BLaER1 (cell line): ENCODE results near the gene PYY.
"Not testable (repeated sequence)": the region's sequence is repeated elsewhere in the genome, so short reads cannot be mapped to it uniquely, and the experiment has no call there.

ENCODE experiments used
- H3K27ac ChIP-seq: shearing (Covaris generic); formaldehyde crosslinking; 2 replicates; pipeline ENCODE4 v1.8.1; 2022
- H3K27me3 ChIP-seq: shearing (Covaris generic); formaldehyde crosslinking; 2 replicates; pipeline ENCODE4 v1.8.1; 2022
- H3K36me3 ChIP-seq: shearing (Covaris generic); formaldehyde crosslinking; 2 replicates; pipeline ENCODE4 v1.8.1; 2022
- H3K4me1 ChIP-seq: shearing (Covaris generic); formaldehyde crosslinking; 2 replicates; pipeline ENCODE4 v1.8.1; 2022
- H3K4me2 ChIP-seq: shearing (Covaris generic); formaldehyde crosslinking; 2 replicates; pipeline ENCODE4 v1.8.1; 2022
- H3K4me3 ChIP-seq: shearing (Covaris generic); formaldehyde crosslinking; 2 replicates; pipeline ENCODE4 v1.8.1; 2022
- H3K9ac ChIP-seq: shearing (Covaris generic); formaldehyde crosslinking; 2 replicates; pipeline ENCODE4 v1.8.1; 2022
- H3K9me3 ChIP-seq: shearing (Covaris generic); formaldehyde crosslinking; 2 replicates; pipeline ENCODE4 v1.8.1; 2022
- H4K20me1 ChIP-seq: shearing (Covaris generic); formaldehyde crosslinking; 2 replicates; pipeline ENCODE4 v1.8.1; 2022
- Cebpa-rat ChIP-seq: shearing (Covaris generic); IDR thresholded peaks from 2 replicates; pipeline ENCODE4 v1.8.1; 2022

PYY gene

DNA sequence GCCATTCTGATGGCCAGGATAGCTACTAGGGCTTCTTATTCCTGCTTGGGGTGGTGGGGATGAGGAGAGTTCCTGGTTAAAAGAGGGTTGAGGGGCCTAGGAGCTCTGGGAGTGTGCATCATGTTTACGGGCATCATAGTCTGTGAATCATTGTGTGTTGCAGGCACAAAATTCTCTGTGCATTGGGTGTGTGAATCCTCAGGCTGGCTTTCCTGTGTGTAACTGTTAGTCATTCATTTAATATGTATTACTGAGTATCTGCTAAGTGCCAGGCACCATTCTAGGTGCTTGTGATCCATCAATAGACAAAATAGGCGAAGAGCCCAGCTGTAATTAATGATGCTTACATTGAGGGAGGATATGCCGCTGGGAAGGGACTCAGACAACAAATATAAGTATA is 17.3 kb downstream of the PYY start:
- H4K20me1 ChIP-seq = no peaks in the 10 kb centered on the region
- peaks cover 34% of the 10 kb centered on the region for H3K4me1 ChIP-seq
- no peak overlapping the region for H3K9ac ChIP-seq
- no peak overlapping the region for H3K4me3 ChIP-seq
- H3K36me3 ChIP-seq = no peaks in the 10 kb centered on the region
- H3K27ac ChIP-seq = no peak overlapping the region
- no peaks in the 10 kb centered on the region for H3K9me3 ChIP-seq
- H3K4me2 ChIP-seq = no peak overlapping the region
- H3K27me3 ChIP-seq = no peaks in the 10 kb centered on the region
- no peak for TF ChIP-seq Cebpa-rat

DNA sequence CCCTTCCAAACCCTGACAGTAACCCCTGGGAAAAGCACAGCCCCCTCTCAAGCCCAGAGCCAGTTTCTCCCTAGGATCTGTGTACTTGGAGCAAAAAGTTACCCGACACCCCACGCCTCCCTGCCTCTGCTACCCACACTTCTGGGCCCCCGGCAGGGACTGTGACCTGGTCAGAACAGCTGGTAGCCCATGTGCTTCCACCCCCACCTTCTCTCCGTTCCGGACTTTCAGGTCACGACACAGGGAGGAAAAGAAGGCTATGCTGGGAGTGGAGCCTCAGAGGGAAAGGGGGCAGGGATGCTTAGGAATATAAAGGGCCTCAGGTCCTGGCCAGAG is 17.8 kb downstream of the PYY start:
- Histone ChIP-seq H4K20me1 (no peaks in the 10 kb centered on the region), H3K27ac (no peak overlapping the region), H3K9ac (no peak overlapping the region), H3K4me2 (no peak overlapping the region), H3K9me3 (no peaks in the 10 kb centered on the region), H3K27me3 (no peaks in the 10 kb centered on the region), H3K36me3 (no peaks in the 10 kb centered on the region), H3K4me3 (no peak overlapping the region), H3K4me1 (peaks cover 32% of the 10 kb centered on the region)
- TF ChIP-seq Cebpa-rat = no peak

DNA sequence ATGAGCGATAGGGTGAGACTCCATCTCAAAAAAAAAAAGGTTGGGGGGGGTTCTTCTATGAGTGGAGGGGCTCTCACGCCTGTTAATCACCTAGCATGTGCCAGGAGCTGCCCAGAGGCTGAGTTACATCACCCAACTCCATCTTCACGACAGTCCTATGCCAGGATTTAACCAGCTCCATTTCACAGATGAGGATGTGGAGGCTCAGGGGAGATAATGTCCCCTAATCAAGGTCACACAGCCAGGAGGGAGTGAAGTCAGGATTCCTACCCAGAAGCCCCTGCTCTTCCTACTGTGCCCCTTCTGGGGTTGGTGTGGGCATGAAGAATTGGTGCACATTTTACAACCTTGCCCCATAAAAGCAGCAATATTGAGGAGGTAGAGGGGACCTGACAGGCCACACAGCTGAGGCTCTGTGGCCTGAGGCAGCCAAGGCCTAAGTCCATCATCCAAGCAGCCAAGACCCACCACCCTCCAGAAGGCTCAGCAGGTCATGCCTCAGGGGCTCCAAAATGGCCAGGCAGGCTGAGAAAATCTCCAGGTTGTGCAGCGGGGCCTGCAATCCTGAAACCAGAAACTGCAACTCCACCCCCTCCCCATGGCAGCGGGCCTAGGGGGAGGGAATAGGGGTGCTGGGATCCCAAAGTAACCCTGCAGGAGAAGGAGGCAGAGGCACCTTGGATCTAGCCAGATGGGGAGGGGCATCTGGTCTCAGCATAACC is 18.4 kb downstream of the PYY start:
- no peak overlapping the region for H3K4me3 ChIP-seq
- H3K9me3 ChIP-seq = no peaks in the 10 kb centered on the region
- no peaks in the 10 kb centered on the region for H4K20me1 ChIP-seq
- no peaks in the 10 kb centered on the region for H3K27me3 ChIP-seq
- no peak for TF ChIP-seq Cebpa-rat
- no peak overlapping the region for H3K9ac ChIP-seq
- H3K27ac ChIP-seq = no peak overlapping the region
- H3K36me3 ChIP-seq = no peaks in the 10 kb centered on the region
- H3K4me2 ChIP-seq = no peak overlapping the region
- H3K4me1 ChIP-seq = peaks cover 27% of the 10 kb centered on the region

DNA sequence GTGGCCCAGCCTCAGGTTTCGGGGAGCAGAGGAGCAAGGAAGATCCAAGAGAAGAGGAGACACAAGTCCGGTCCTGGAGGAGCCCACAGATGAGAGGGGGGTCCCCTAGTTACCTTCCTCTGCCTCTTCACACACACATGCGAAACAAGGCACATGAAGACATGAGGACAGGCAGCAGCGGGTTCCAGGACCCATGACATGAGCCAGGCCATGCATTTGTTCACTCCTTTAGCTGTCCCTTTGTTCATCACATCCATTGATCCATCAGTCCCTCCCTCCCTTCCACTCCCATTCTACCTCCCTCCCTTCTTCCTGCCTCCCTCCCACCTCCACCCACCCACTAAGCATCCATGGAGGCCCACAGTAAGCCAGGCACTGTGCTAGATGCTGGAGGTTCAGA is 20.8 kb downstream of the PYY start:
- Histone ChIP-seq H3K4me2 (no peak overlapping the region), H3K4me3 (no peak overlapping the region), H3K9me3 (no peaks in the 10 kb centered on the region), H3K27me3 (peaks cover 23% of the 10 kb centered on the region), H3K27ac (no peak overlapping the region), H3K9ac (no peak overlapping the region), H4K20me1 (no peaks in the 10 kb centered on the region), H3K4me1 (peaks cover 4% of the 10 kb centered on the region), H3K36me3 (no peaks in the 10 kb centered on the region)
- TF ChIP-seq Cebpa-rat = no peak

DNA sequence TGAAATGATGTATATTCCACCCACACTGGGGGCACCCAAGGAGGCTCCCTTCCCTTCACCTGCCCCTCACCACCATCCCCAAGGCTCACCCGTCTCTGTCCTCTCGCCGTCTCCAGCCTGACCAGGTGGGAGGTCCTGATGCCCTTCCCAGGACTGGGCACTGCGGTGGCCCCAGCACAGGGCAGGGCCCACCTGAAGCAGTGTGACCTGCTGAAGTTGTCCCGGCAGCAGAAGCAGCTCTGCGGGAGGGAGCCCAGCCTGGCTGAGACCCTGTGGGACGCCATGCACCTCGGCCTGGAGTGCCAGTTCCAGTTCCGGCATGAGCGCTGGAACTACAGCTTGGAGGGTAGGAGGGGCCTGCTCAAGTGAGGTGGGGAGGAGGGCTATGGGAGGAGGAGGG is 21.4 kb downstream of the PYY start:
- Histone ChIP-seq H3K9ac (no peak overlapping the region), H3K4me3 (no peak overlapping the region), H4K20me1 (no peaks in the 10 kb centered on the region), H3K27ac (no peak overlapping the region), H3K36me3 (no peaks in the 10 kb centered on the region), H3K4me1 (no peaks in the 10 kb centered on the region), H3K27me3 (peaks cover 29% of the 10 kb centered on the region), H3K9me3 (no peaks in the 10 kb centered on the region), H3K4me2 (no peak overlapping the region)
- no peak for TF ChIP-seq Cebpa-rat

DNA sequence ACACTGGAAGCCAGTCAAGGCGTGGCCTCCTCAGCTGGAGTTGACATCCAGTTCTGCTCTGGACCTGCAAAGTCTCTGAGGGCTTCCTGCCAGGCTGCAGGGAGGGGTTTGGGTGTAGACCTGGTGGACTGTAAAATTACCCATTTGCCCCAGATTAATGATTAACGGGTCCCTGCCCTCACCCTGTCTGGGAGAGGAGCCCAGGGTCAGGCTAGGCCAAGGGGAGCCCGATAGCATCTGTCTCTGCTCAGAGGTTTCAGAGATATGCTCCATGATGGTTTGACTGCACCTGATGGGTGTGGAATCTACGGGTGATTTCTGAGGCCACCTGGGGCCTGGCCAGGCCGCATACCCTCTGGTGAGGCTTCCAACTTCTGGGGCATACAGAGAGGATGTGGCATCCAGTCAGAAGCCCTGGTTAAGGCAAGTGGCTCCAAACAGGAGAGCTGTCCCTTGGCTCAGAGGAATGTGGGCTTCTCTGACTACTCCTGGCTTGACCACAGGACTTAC is 22.6 kb downstream of the PYY start:
- H3K4me1 ChIP-seq = no peaks in the 10 kb centered on the region
- peaks cover 8% of the 10 kb centered on the region for H3K9me3 ChIP-seq
- H3K27ac ChIP-seq = no peak overlapping the region
- H3K4me3 ChIP-seq = no peak overlapping the region
- no peak overlapping the region for H3K4me2 ChIP-seq
- no peak overlapping the region for H3K9ac ChIP-seq
- H4K20me1 ChIP-seq = no peaks in the 10 kb centered on the region
- H3K27me3 ChIP-seq = peaks cover 42% of the 10 kb centered on the region
- H3K36me3 ChIP-seq = no peaks in the 10 kb centered on the region
- TF ChIP-seq Cebpa-rat = no peak

DNA sequence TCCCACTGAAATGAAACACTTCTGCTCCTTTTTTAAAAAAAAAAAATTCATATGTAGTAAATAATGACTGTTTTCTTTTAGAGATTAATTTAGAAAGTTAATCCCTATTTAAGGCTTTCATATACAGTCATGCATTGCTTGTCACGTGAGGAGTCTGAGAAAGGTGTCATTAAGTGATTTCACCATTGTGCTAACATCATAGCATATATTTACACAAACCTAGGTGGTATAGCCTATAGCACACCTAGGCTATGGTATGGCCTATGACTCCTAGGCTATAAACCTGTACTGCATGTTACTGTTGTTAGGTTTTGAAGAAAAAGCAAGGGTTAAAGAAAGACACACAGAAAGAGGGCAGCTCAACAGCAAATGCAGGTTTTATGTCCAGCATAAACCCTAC is 25.1 kb downstream of the PYY start:
- no peak overlapping the region for H3K9ac ChIP-seq
- H3K27me3 ChIP-seq = peaks cover 65% of the 10 kb centered on the region
- no peak overlapping the region for H3K27ac ChIP-seq
- no peaks in the 10 kb centered on the region for H3K4me1 ChIP-seq
- H3K36me3 ChIP-seq = no peaks in the 10 kb centered on the region
- H3K4me3 ChIP-seq = no peak overlapping the region
- peaks cover 8% of the 10 kb centered on the region for H3K9me3 ChIP-seq
- no peak for TF ChIP-seq Cebpa-rat
- H3K4me2 ChIP-seq = no peak overlapping the region
- H4K20me1 ChIP-seq = no peaks in the 10 kb centered on the region

DNA sequence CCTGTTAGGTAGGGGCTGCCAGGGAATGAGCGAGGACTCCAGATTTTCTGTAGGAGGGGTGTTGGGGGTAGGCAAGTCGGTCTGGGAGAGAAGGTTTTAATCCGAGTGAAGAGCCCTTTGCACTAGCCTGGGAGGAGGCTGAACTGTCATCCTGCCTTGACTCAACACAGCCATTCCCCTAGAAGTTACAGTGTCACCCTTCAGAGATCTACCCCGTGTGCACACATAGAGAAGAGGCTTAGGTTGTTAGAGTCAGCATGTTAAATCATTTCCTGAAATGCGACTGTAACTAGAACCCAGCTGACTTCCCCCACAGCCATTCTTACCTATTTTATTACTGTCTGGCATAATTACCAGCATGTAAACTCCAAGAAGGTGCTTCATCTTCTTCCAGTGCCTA is 25.8 kb downstream of the PYY start:
- not testable (repeated sequence) for H3K4me2 ChIP-seq, H3K4me3 ChIP-seq, H4K20me1 ChIP-seq, H3K4me1 ChIP-seq, H3K36me3 ChIP-seq, H3K27ac ChIP-seq, H3K9ac ChIP-seq, H3K9me3 ChIP-seq
- H3K27me3 ChIP-seq = peaks cover 67% of the 10 kb centered on the region

DNA sequence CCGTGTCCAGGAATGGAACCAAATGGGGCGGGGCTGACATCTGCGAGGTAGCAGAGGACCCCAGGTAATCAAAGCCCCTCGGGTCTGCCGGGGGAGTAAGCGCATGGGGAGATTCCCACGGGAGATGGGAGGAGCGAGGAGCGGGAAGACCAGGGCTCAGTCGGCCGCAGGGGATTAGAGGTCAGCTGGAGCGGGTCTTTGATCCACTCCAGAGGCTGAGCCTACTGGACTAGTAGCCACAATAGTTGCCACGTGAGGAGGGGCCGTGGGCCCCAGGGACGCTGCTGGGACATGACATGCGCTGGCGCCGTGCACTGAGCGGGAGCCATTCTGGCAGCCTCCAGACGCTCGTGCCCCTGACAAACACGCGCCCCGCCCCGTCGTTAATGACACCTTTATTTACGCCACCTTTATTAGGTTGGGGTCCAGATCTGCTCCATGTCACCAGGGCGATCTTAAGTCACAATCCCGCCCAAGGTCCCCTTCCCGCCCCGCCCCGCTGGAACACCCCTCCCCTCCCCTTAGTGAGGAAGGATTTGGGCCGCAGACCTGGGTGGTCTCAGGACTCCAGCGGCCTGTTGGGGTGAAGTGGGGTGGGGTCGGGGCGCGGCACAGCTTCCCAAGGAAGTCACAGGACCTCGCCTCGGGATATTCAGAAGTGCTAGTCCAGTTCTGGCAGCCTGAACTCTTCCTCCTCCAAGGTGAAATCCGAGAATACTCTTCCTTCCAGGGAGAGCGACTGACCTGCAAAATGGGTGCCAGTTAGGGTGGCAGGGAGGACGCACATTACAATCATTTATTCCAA is 26.5 kb downstream of the PYY start:
- Histone ChIP-seq H3K27me3 (peaks cover 67% of the 10 kb centered on the region), H3K9ac (no peak overlapping the region), H4K20me1 (no peaks in the 10 kb centered on the region), H3K4me3 (no peak overlapping the region), H3K36me3 (no peaks in the 10 kb centered on the region), H3K4me1 (no peaks in the 10 kb centered on the region), H3K4me2 (no peak overlapping the region), H3K27ac (no peak overlapping the region), H3K9me3 (peaks cover 8% of the 10 kb centered on the region)
- no peak for TF ChIP-seq Cebpa-rat

DNA sequence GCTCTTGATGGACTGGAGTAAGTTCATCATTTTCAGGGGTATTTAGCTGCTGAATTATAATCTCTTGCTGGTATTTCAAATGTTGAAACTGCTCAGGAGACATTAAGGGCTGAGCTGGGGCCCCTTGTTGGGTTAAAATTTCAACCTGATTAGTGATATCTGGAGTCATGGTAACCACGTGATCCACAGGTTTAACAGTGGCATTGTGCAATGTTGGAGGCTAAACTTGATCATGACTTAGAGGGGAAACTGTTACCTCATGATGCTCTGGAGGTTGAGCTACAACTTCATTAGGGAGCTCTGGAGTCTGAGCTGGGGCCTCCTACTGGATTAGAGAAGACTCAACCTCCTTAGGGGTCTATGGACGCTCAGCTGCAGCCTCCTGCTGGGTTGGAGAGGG is 29.2 kb downstream of the PYY start:
- H3K27ac ChIP-seq = no peak overlapping the region
- H3K4me2 ChIP-seq = no peak overlapping the region
- H3K9me3 ChIP-seq = peaks cover 8% of the 10 kb centered on the region
- H3K4me1 ChIP-seq = no peaks in the 10 kb centered on the region
- TF ChIP-seq Cebpa-rat = no peak
- H3K9ac ChIP-seq = no peak overlapping the region
- H3K36me3 ChIP-seq = no peaks in the 10 kb centered on the region
- H3K27me3 ChIP-seq = peaks cover 60% of the 10 kb centered on the region
- no peak overlapping the region for H3K4me3 ChIP-seq
- H4K20me1 ChIP-seq = no peaks in the 10 kb centered on the region
